Bronchial epithelial cell (primary cell): Measurements from ENCODE around the gene DUSP2. TPM values are rescaled to one million over a fixed set of nuclear protein-coding genes. Genes with fewer than 3 reads are reported as not detected.

Source experiments
- DNase-seq: peaks from one replicate; pipeline ENCODE4 v3.0.0-alpha.2; 2010; ENCODE audit warnings: low read depth
- FAIRE-seq: peaks from 2 replicates; lab custom pipeline; 2011; peaks lifted over from hg19 to GRCh38; lab: Jason Lieb, UNC
- H3K27me3 ChIP-seq: 2 replicates; pipeline ENCODE4 v1.5.1; 2011; ENCODE audit warnings: low read length; ENCODE audit not compliant: control insufficient read depth, insufficient read depth
- H3K36me3 ChIP-seq: 2 replicates; pipeline ENCODE4 v1.5.1; 2011; ENCODE audit warnings: low read length; ENCODE audit not compliant: control insufficient read depth, insufficient read depth
- H3K4me3 ChIP-seq: 2 replicates; pipeline ENCODE4 v1.5.1; 2011; ENCODE audit warnings: mild to moderate bottlenecking, low read depth, low read length, control low read depth
- total RNA-seq: library from RNA; depleted of rRNA; stranded (reverse); fragments of >200 nt; gene quantifications from 2 replicates; pipeline ENCODE4 v1.2.1, GENCODE V29; 2014
- TF ChIP-seq, protein P1 (sequence below): IDR thresholded peaks from 2 replicates; pipeline ENCODE4 v1.5.1; 2011; ENCODE audit warnings: mild to moderate bottlenecking, moderate library complexity, low read length, control low read depth, inconsistent platforms; ENCODE audit not compliant: insufficient read depth, severe bottlenecking

Gene DUSP2
- total RNA-seq, 1 donor from 2014 or later, result 5.3 TPM

DNA sequence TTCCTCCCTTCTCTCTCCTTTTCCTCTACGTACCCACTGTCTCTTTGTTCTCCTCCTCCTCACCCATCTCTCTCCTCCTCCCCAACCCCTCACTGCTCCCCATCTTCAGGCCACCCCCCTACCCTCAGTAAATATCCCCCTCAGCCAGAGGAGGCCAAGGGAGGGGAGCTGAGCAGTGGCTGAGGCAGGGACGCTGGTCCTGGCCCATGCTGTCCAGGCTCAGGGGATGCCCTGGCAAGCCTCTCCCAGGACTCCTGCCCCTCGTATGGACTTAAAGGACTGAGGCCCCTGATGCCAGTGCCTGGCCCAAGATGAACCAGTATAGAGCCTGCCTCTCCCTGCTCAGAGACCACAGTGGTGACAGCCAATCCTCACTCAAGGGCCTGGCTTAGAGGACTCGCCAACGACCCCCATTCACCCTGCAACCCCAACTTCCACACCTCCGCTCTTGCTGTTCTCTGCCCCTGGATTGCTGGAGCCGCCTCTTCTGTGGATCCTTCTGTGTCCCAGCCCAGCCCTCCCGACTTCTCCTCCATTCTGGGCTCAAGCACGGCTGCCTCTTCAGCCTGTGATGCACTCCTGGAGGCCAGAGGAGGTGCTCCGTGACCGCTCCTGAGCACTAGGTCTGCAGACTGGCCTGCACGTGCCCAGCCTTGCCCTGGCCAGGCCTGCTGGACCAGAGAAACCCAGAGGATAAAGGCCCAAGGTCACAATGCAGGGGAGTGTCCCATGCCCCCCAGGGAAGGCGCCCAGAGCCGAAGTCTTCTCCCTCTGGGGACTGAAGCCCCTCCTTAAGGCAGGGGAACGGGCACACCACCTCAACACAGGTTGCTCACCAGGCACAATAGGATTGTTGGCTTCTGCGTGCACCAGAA lies 9.5 kb upstream of the DUSP2 start:
- Histone ChIP-seq H3K4me3 (no peak overlapping the region), H3K27me3 (no peaks in the 10 kb centered on the region), H3K36me3 (no peaks in the 10 kb centered on the region)
- FAIRE-seq (no peak), DNase-seq (no peak)
- TF ChIP-seq, protein P1, sequence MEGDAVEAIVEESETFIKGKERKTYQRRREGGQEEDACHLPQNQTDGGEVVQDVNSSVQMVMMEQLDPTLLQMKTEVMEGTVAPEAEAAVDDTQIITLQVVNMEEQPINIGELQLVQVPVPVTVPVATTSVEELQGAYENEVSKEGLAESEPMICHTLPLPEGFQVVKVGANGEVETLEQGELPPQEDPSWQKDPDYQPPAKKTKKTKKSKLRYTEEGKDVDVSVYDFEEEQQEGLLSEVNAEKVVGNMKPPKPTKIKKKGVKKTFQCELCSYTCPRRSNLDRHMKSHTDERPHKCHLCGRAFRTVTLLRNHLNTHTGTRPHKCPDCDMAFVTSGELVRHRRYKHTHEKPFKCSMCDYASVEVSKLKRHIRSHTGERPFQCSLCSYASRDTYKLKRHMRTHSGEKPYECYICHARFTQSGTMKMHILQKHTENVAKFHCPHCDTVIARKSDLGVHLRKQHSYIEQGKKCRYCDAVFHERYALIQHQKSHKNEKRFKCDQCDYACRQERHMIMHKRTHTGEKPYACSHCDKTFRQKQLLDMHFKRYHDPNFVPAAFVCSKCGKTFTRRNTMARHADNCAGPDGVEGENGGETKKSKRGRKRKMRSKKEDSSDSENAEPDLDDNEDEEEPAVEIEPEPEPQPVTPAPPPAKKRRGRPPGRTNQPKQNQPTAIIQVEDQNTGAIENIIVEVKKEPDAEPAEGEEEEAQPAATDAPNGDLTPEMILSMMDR, result no peak

DNA sequence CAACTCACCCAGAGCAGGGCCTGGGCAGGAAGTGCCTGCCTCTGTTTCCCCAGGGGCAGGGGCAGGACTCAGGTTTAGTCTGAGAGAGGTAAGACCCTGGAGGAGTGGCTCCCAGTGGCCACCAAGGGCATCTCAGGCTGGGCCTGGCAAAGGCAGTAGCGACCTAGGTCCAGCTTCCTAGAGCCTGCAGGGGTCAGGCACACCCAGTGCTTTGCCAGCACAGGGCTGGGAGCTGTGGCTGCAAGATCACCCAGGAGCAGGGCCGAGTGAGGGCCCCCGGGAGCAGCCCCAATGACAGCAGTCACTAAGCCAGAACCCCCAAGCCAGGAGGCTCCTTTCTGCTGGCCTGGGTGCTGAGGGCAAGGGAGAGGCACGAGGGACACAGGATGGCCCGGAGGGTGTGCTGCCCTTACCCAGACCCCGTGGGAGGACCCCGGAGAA lies 8.8 kb upstream of the DUSP2 start:
- DNase-seq (no peak), FAIRE-seq (no peak)
- Histone ChIP-seq H3K36me3 (no peaks in the 10 kb centered on the region), H3K4me3 (no peak overlapping the region), H3K27me3 (no peaks in the 10 kb centered on the region)
- TF ChIP-seq, protein P1, result no peak

DNA sequence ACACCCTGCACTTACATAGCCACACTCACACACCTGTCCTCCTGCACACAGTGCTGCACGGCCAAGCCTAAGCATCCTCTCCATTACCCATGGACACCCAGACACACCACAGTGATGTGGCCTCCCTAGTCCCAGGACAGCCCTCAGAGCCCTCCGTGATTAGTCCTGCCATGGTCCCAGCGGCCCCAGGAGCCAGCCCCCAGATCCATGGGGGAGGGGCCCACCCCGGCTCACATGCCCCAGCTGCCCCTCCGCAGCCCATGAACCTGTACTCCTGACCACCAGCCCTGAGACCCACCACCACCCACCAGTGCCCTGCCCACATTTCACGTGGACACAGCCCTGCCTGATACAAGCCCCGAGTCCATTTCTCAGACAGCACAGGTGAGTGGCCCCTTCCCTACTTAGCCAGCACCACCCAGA lies 8.1 kb upstream of the DUSP2 start:
- FAIRE-seq (no peak), DNase-seq (no peak)
- TF ChIP-seq, protein P1, result no peak
- H3K36me3 ChIP-seq, result no peaks in the 10 kb centered on the region
- no peak overlapping the region for H3K4me3 ChIP-seq
- no peaks in the 10 kb centered on the region for H3K27me3 ChIP-seq

DNA sequence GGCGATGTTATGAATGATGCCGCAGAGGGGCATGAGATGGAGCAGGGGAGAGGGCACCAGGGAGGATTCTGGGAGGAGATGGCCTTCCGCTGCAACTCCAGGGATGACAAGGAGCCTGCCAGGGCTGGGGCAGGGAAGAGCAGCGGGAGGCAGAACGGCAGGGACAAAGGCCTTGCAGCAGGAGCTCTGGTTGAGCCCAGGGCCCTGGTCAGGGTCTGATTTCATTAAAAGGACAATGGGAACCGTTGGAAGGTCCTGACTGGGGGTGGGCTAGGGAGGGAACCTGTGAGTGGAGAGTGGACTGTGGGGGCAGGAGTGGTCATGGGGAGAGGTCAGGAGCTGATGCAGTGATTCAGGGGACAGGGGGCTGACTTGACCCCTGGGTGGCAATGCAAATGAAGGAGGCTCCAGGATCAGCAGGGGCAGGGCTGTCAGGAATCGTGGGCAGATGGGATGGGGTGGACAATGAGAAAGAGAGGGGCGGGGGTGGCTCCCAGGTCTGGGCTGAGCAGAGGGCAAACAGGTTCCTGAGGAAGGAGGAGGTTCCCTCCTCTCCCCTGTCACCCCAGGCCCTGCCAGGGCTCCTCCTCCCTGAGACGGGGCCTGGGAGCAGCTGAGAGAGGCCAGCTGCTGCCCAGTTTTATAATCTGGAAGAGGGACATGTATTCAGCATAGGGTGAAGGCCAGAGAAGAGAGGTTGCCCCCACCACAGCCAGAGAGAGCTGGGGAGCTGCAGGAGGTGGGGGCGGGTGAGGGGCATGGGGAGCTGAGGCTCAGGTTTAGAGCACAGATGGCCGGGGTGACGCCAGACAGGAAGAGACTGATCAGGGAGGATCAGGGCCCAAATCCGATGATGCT lies 7.3 kb upstream of the DUSP2 start:
- H3K4me3 ChIP-seq, result no peak overlapping the region
- H3K36me3 ChIP-seq, result no peaks in the 10 kb centered on the region
- TF ChIP-seq, protein P1, result no peak
- FAIRE-seq (no peak), DNase-seq (no peak)
- H3K27me3 ChIP-seq, result no peaks in the 10 kb centered on the region

DNA sequence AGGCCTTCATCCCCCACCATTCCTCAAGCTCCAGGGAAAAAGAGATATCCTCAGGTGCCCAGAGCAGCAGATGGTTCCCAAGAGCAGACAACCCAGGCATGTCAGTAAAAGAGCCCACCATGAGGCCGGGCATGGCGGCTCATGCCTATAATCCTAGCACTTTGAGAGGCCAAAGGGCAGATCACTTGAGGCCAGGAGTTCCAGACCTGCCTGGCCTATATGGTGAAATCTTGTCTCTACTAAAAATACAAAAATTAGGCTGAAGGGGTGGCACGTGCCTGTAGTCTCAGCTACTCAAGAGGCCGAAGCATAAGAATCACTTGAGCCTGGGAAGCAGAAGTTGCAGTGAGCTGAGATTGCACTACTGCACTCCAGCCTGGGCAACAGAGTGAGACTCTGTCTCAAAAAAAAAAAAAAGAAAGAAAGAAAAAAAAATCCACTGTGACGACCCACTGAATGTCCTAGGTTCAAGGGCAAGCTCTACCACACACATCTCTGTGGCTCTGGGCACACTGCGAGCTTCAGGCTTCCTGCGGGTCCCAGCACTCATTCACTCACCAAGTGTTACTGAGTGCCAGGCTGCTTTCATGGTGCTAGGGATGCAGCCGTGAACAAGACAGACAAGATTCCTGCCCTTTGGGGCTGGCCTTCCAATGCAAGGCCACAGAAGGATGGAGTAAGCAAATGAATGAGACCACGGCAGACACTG lies 6.5 kb upstream of the DUSP2 start:
- FAIRE-seq (no peak), DNase-seq (no peak)
- Histone ChIP-seq H3K4me3 (no peak overlapping the region), H3K36me3 (no peaks in the 10 kb centered on the region), H3K27me3 (no peaks in the 10 kb centered on the region)
- TF ChIP-seq, protein P1, result no peak
